ENCODE measurements around the gene MTMR11. TPM values are rescaled to one million over a fixed set of nuclear protein-coding genes. Genes with fewer than 3 reads are reported as not detected.

MTMR11 gene
- polyA plus RNA-seq, 1 donor from 2014 or later, result 1.6 TPM

GRCh38 chr1:149936992-149937705 is 470 bp upstream of the MTMR11 start:
- H3K79me2 ChIP-seq (replicated peaks; ENCODE audit: insufficient read depth, low read length), result no peaks in the 10 kb centered on the region
- H2AFZ ChIP-seq (ENCODE audit: low read depth, low read length), result no peak overlapping the region
- no peaks in the 10 kb centered on the region for H3K9me3 ChIP-seq (ENCODE audit: low read length)
- H3K27me3 ChIP-seq (ENCODE audit: insufficient read depth, low read depth, low read length), result no peaks in the 10 kb centered on the region
- H3K9me2 ChIP-seq (ENCODE audit: insufficient read depth, low read length), result no peaks in the 10 kb centered on the region
- no peak overlapping the region for H3K4me2 ChIP-seq (ENCODE audit: low read length)
- H3K36me3 ChIP-seq (ENCODE audit: insufficient read depth, low read length), result no peaks in the 10 kb centered on the region
- no peaks in the 10 kb centered on the region for H4K20me1 ChIP-seq (ENCODE audit: insufficient read depth)
- H3K4me3 ChIP-seq (ENCODE audit: low read length), result no peak overlapping the region
- TF ChIP-seq TAF1 (IDR thresholded peaks at IDR 0.05; ENCODE audit: low read depth) (no peak), RAD21 (conservative IDR thresholded peaks at IDR 0.05) (no peak), SMC3 (conservative IDR thresholded peaks at IDR 0.05; ENCODE audit: poor library complexity) (no peak), EP300 (conservative IDR thresholded peaks at IDR 0.05; ENCODE audit: poor library complexity, severe bottlenecking) (no peak), MXI1 (conservative IDR thresholded peaks at IDR 0.05; ENCODE audit: poor library complexity, severe bottlenecking) (no peak), EZH2 (IDR thresholded peaks at IDR 0.05; ENCODE audit: borderline replicate concordance, insufficient read depth, low read length, poor library complexity, severe bottlenecking) (no peak), CTCF (IDR thresholded peaks at IDR 0.05; ENCODE audit: poor library complexity, severe bottlenecking) (no peak), POLR2AphosphoS5 (IDR thresholded peaks at IDR 0.05) (no peak), REST (IDR thresholded peaks at IDR 0.05; ENCODE audit: borderline replicate concordance) (no peak)
- H3K27ac ChIP-seq (ENCODE audit: low read length), result no peak overlapping the region
- no peak overlapping the region for H3K9ac ChIP-seq (ENCODE audit: low read length)
- no peaks in the 10 kb centered on the region for H3F3A ChIP-seq (ENCODE audit: insufficient read depth, low read length, poor library complexity, severe bottlenecking)

GRCh38 chr1:149934356-149934755 is 2.3 kb downstream of the MTMR11 start:
- Histone ChIP-seq H3K36me3 (ENCODE audit: insufficient read depth, low read length) (no peaks in the 10 kb centered on the region), H3K79me2 (replicated peaks; ENCODE audit: insufficient read depth, low read length) (no peaks in the 10 kb centered on the region), H3F3A (ENCODE audit: insufficient read depth, low read length, poor library complexity, severe bottlenecking) (no peaks in the 10 kb centered on the region), H2AFZ (ENCODE audit: low read depth, low read length) (no peak overlapping the region), H3K4me2 (ENCODE audit: low read length) (no peak overlapping the region), H3K4me3 (ENCODE audit: low read length) (no peak overlapping the region), H3K27ac (ENCODE audit: low read length) (no peak overlapping the region), H3K9me3 (ENCODE audit: low read length) (no peaks in the 10 kb centered on the region), H4K20me1 (ENCODE audit: insufficient read depth) (no peaks in the 10 kb centered on the region), H3K27me3 (ENCODE audit: insufficient read depth, low read depth, low read length) (no peaks in the 10 kb centered on the region), H3K9me2 (ENCODE audit: insufficient read depth, low read length) (no peaks in the 10 kb centered on the region), H3K9ac (ENCODE audit: low read length) (no peak overlapping the region)
- TF ChIP-seq REST (IDR thresholded peaks at IDR 0.05; ENCODE audit: borderline replicate concordance) (no peak), CTCF (IDR thresholded peaks at IDR 0.05; ENCODE audit: poor library complexity, severe bottlenecking) (no peak), EP300 (conservative IDR thresholded peaks at IDR 0.05; ENCODE audit: poor library complexity, severe bottlenecking) (no peak), EZH2 (IDR thresholded peaks at IDR 0.05; ENCODE audit: borderline replicate concordance, insufficient read depth, low read length, poor library complexity, severe bottlenecking) (no peak), SMC3 (conservative IDR thresholded peaks at IDR 0.05; ENCODE audit: poor library complexity) (no peak), RAD21 (conservative IDR thresholded peaks at IDR 0.05) (no peak)

Measured in neural cell (in vitro differentiated cells).